GM18867 (cell line): Measurements from ENCODE around the gene SHC1.
"Not testable (repeated sequence)": the region's sequence is repeated elsewhere in the genome, so short reads cannot be mapped to it uniquely, and the experiment has no call there.

ENCODE experiments used
- ATAC-seq: cut with Tn5 transposase; IDR thresholded peaks from one replicate; pipeline ENCODE4 v1.9.1; 2021; ENCODE audit warnings: mild to moderate bottlenecking, moderate library complexity; ENCODE audit not compliant: unreplicated experiment

SHC1 gene

DNA sequence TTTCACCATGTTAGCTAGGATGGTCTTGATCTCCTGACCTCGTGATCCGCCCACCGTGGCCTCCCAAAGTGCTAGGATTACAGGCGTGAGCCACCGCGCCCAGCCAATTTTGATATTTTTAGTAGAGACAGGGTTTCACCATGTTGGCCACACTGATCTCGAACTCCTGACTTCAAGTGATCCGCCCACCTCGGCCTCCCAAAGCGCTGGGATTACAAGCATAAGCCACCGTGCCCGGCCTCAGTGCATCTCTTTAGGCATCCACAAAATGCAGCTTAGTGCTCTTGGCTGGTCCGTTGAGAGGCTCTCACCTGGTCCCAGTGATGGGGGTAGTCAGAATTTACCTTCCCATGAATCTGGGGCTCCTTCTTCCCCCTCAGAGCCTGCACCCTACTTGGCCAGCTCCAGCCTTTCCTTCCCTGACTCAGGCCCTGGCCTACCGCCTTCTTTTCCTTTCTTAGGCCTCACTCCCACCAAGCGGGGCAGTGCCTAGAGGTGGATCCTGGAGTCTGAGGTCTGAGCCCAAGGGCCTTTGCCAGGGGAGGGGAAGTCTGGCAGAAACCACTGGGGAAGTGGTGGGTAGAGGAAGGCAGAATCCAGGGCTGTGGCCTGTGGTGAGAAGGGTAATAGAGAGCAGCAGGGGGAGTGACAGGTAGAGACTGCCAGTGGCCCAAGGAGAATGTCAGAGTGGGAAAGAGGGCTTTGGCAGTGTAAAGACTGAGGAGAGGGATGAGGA is 26.6 kb upstream of the SHC1 start:
- no peak for ATAC-seq

DNA sequence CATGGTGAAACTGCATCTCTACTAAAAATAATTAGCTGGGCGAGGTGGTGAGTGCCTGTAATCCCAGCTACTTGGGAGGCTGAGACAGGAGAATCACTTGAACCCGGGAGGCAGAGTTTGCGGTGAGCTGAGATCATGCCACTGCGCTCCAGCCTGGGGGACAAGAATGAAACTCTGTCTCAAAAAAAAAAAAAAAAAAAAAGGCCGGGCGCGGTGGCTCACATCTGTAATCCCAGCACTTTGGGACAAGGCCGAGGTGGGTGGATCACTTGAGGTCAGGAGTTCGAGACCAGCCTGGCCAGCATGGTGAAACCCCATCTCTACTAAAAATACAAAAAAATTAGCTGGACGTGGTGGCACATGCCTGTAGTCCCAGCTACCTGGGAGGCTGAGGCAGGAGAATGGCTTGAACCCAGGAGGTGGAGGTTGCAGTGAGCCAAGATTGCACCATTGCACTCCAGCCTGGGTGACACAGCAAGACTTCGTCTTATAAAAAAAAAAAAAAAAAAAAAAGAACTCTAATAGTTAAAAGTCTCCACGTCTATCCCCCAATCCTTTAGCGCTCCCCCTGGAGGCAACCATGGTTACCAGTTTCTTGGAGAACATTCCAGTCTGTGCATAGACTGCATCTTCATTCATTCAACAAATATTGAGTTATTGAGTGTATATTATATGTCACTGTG is 24.9 kb upstream of the SHC1 start:
- not testable (repeated sequence) for ATAC-seq

- ATAC-seq = no peak
These were observed 24.0 kb upstream of the SHC1 start for GRCh38 chr1:154994591-154994990.

DNA sequence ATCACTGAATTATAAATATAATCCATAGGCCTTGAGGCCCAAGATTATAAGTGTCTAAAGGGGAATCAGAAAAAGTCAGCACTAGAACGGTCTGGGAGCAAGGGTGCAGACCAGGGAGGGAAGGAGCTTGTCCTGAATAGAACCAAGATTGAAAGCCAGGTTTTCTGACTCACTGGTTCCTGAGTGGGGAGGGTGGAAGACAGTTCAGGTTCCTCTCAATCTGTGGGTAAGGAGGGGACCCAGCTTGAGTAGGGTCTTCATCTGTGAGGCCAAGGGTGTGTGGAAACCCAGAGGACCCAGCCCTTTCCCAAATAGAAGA is 23.7 kb upstream of the SHC1 start:
- ATAC-seq = no peak

- no peak for ATAC-seq
These were observed 23.2 kb upstream of the SHC1 start, which contains the start of gene LENEP for GRCh38 chr1:154993572-154994268. LENEP (plus strand) TSS chr1:154993586; CDS start chr1:154993608, 22 bp downstream.

DNA sequence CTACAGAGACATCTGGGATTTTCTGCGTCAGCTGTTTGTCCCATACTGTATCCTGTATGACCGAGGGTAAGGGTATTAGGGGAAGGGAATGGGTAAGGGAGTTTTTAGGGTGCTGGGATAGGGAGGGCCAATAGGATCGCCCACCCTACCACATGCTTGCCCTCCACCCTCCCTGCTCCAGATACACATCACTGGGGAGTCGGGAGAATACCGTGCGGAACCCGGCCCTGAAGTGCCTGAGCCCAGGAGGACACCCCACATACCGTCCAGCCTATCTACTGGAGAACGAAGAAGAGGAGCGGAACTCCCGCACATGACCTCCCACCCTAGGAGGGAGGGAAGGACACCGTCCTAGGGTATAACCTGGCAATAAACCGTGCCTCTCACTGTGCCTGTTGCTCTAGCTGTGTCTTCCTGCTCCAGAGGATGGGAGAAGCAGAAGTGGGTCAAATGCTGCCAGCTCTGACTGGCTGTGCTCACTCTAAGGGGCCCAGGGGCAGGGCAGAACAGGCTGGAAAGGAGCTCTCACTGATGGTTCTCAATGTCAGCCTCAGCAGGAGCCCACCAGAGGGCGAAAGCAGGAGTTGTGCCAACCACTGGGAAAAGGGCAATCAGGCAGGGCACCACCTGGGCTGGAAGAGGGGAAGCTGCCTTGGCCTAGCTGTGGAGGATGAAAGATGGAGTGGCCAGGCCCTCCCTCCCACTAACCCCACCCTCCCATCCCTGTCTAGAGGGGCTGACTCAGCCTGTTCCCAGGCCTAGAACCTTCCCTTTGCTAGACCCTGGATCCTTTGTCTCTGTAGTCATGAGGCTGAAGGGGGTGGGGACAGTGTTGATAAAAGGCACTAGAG is 22.4 kb upstream of the SHC1 start:
- no peak for ATAC-seq

DNA sequence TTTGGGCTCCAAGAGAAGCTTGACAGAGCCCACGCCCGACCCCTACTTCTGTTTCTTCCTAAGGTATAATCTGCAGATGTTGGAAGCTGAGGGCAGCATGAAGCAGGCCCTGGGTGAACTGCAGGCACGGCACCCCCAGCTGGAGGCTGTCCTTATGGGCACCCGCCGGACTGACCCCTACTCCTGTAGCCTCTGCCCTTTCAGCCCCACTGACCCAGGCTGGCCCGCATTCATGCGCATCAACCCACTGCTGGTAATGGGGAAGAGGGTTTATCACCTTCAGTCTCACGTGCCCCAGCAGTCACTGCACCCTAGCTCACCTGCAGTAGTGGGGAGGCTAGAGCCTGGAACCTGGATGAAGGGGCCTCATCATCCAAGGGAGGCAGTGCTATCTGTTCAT is 19.7 kb upstream of the SHC1 start:
- no peak for ATAC-seq

- no peak for ATAC-seq
These were observed 18.8 kb upstream of the SHC1 start for GRCh38 chr1:154989195-154989860.

GRCh38 chr1:154988058-154988954 is 17.8 kb upstream of the SHC1 start:
- ATAC-seq = no peak

DNA sequence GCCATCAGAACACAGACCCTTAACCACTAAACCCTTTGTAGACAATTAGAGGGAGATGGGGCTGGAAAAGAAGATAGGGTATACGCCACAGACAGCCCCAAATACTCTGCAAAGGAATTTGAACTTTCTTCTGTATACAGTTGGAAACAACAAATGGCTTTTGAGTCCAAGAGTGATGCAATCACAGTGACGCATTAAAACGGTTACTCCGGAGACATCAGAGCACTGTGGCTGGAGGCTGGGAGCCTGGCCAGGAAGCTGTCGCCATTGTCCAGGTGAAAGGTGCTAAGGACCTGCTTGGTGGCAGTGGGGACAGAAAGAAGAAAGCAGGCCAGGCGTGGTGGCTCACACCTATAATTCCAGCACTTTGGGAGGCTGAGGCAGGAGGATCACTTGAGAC is 16.8 kb upstream of the SHC1 start:
- ATAC-seq = no peak

DNA sequence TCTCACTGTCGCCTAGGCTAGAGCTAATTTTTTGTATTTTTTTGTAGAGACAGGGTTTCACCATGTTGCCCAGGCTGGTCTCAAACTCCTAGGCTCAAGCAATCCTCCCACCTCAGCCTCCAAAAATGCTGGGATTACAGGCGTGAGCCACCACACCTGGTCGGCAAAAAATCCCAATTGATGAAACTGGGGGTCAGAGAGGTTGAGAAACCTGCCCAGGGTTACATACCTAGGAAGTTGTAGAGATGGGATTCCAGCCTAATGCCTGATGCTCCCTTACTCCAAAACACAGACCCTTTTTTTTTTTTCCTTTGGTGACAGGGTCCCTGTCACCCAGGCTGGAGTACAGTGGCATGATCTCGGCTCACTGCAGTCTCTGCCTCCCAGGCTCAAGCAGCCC is 16.2 kb upstream of the SHC1 start:
- ATAC-seq = not testable (repeated sequence)

GRCh38 chr1:154983776-154984466 is 13.4 kb upstream of the SHC1 start:
- no peak for ATAC-seq

GRCh38 chr1:154982897-154983648 is 12.5 kb upstream of the SHC1 start, which contains the start of gene FLAD1:
FLAD1 (plus strand) TSS chr1:154983344; CDS start chr1:154983695, 351 bp downstream.
- peak; percentile 95 for ATAC-seq

GRCh38 chr1:154982341-154982740 is 11.8 kb upstream of the SHC1 start:
- ATAC-seq = no peak

DNA sequence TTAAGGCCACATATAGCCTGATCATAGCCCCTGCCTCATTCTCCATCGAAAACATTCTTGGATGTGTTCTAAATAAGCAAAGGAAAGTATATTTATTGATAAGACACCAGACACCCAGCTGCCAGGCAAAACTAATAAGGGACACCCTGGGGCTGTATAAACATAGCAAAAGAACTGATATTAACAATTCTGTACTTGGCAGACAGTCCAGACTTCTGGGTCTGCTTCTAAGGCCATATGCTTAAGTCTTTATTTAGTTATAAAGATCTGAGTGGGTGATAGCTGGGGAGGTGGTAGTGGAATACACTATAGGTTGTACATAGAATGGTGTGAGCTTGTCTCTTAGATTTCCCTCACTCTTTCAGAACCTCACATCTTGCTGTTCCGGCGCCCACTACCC is 7.8 kb upstream of the SHC1 start:
- ATAC-seq = no peak

DNA sequence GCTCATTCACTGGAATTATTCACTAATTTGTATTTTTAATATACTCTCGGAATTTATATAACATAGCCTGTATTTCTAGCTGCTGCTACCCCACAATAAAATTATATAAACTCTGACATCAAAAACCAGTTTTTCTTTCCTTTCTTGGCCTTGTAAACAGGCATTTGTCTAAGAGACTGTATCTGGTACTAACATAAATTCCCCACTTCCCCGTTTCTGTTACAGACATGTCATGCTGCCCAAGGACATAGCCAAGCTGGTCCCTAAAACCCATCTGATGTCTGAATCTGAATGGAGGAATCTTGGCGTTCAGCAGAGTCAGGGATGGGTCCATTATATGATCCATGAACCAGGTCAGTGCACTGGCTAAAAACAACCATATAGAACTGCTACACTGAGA is 7.2 kb upstream of the SHC1 start:
- ATAC-seq = not testable (repeated sequence)

DNA sequence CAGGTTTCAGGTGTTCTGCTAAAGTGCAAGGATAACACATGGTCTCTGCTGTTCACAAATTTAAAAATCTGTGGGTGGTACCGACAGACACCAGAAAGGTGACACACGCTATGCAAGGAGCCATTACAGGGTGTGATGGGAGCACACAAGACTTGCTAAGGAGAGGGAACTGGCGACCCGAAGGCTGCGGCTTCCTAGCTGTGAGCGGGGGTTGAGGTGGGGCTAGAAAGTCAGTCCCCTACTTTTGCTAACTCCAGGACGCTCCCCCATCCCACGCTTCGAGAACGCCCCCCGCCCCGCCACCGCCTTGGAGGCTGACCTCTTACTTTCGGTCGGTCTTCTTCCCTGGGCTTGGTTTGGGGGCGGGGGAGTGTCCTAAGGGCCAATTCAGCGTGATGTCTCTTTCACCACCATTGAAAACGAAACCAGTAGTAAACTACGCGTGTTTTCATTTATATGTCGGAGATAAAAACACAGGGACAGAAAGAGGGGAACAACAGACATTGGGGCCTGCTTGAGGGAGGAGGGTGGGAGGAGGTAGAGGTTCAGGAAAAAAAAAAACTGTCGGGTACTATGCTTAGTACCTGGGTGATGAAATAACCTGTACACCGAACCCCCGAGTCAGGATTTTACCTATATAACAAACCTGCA is 5.0 kb upstream of the SHC1 start:
- no peak for ATAC-seq
